Activated T-cell treated with anti-CD3 and anti-CD28 coated beads, Interleukin-2, amount 50 U/mL, for 72 hours (primary cell): ENCODE results near the gene CISTR. TPM values are rescaled to one million over a fixed set of nuclear protein-coding genes. Genes with fewer than 3 reads are reported as not detected.
A peak's percentile ranks its signal among the peaks of the same experiment; 100 is the strongest.
"Not testable (repeated sequence)": the region's sequence is repeated elsewhere in the genome, so short reads cannot be mapped to it uniquely, and the experiment has no call there.

Experiments used
- ATAC-seq, 2 donors: fragments of 150-1000 bp; cut with Tn5 transposase; replicated peaks in 1 of 2; 2 replicates each; pipeline ENCODE4 v1.10.0; 2021; ENCODE audit warnings: moderate library complexity in 2 of 2, mild to moderate bottlenecking in 1 of 2
- DNase-seq, 2 donors: peaks; one replicate each; pipeline ENCODE4 v3.0.0; 2021 to 2022; ENCODE audit warnings: mixed read lengths in 1 of 2
- H3K27ac Mint-ChIP-seq: one replicate; pipeline ENCODE4 v1.8.0; 2022; ENCODE audit warnings: mild to moderate bottlenecking, moderate library complexity, mixed read lengths
- H3K27me3 Mint-ChIP-seq: one replicate; pipeline ENCODE4 v1.8.0; 2022; ENCODE audit warnings: low read depth, mixed read lengths
- H3K36me3 Mint-ChIP-seq, 2 donors: one replicate each; pipeline ENCODE4 v1.8.0; 2022; ENCODE audit warnings: mixed read lengths in 2 of 2, mild to moderate bottlenecking in 1 of 2; ENCODE audit not compliant: insufficient read depth in 2 of 2
- H3K4me1 Mint-ChIP-seq: one replicate; pipeline ENCODE4 v1.8.0; 2022; ENCODE audit warnings: low read depth, mixed read lengths
- H3K4me3 Mint-ChIP-seq, 2 donors: one replicate each; pipeline ENCODE4 v1.8.0; 2022; ENCODE audit warnings: mild to moderate bottlenecking in 2 of 2, mixed read lengths in 2 of 2, moderate library complexity in 2 of 2
- H3K9me3 Mint-ChIP-seq, 2 donors: one replicate each; pipeline ENCODE4 v1.8.0; 2022; ENCODE audit warnings: mixed read lengths in 2 of 2
- total RNA-seq, 2 donors: library from RNA; stranded (reverse); gene quantifications; one replicate each; pipeline ENCODE4 v1.2.3, GENCODE V29; 2022

The CISTR gene
- not detected for total RNA-seq

GRCh38 chr12:53751336-53752191 lies at the start of gene CISTR:
TSS of gene CISTR (minus strand) at chr12:53751979.
- H3K4me3 Mint-ChIP-seq, result no peak within 1 kb of the TSS
- H3K27ac Mint-ChIP-seq, result no peak within 1 kb of the TSS
- H3K9me3 Mint-ChIP-seq, result no peaks in the 10 kb centered on the region
- H3K36me3 Mint-ChIP-seq, result no peaks in the 10 kb centered on the region
- DNase-seq (peak; percentile 38 to 42), ATAC-seq (peak; percentile 49 to 54)
- H3K27me3 Mint-ChIP-seq, result peaks cover 10% of the 10 kb centered on the region
- H3K4me1 Mint-ChIP-seq, result peaks cover 17% of the 10 kb centered on the region

- Mint-ChIP-seq H3K36me3 (no peaks in the 10 kb centered on the region), H3K27ac (no peak overlapping the region), H3K4me1 (no peaks in the 10 kb centered on the region), H3K9me3 (no peaks in the 10 kb centered on the region), H3K4me3 (no peak overlapping the region), H3K27me3 (peaks cover 49% of the 10 kb centered on the region)
- no peak for DNase-seq
- ATAC-seq, result no peak
Measured at GRCh38 chr12:53798575-53798974, 46.8 kb upstream of the CISTR start.

- no peak overlapping the region for H3K4me3 Mint-ChIP-seq
- peaks cover 30% of the 10 kb centered on the region for H3K27me3 Mint-ChIP-seq
- no peaks in the 10 kb centered on the region for H3K4me1 Mint-ChIP-seq
- H3K27ac Mint-ChIP-seq, result no peak overlapping the region
- no peak for DNase-seq
- ATAC-seq, result no peak
- no peaks in the 10 kb centered on the region for H3K36me3 Mint-ChIP-seq
- H3K9me3 Mint-ChIP-seq, result no peaks in the 10 kb centered on the region
Measured at GRCh38 chr12:53795927-53796326, 44.1 kb upstream of the CISTR start.

GRCh38 chr12:53793221-53793620 lies 41.4 kb upstream of the CISTR start:
- H3K4me3 Mint-ChIP-seq, result no peak overlapping the region
- H3K27ac Mint-ChIP-seq, result no peak overlapping the region
- H3K4me1 Mint-ChIP-seq, result no peaks in the 10 kb centered on the region
- H3K36me3 Mint-ChIP-seq, result no peaks in the 10 kb centered on the region
- no peaks in the 10 kb centered on the region for H3K9me3 Mint-ChIP-seq
- DNase-seq (no peak), ATAC-seq (no peak)
- H3K27me3 Mint-ChIP-seq, result peaks cover 15% of the 10 kb centered on the region

- Mint-ChIP-seq H3K27ac (no peak overlapping the region), H3K9me3 (no peaks in the 10 kb centered on the region), H3K4me1 (no peaks in the 10 kb centered on the region), H3K36me3 (no peaks in the 10 kb centered on the region), H3K27me3 (peaks cover 2% of the 10 kb centered on the region), H3K4me3 (no peak overlapping the region)
- ATAC-seq (no peak), DNase-seq (peak; percentile 8 to 20)
Measured at GRCh38 chr12:53791735-53792326, 40.1 kb upstream of the CISTR start.

- Mint-ChIP-seq H3K36me3 (no peaks in the 10 kb centered on the region), H3K4me3 (no peak overlapping the region), H3K9me3 (no peaks in the 10 kb centered on the region), H3K4me1 (no peaks in the 10 kb centered on the region), H3K27ac (no peak overlapping the region), H3K27me3 (peaks cover 15% of the 10 kb centered on the region)
- ATAC-seq (no peak), DNase-seq (no peak)
Measured at GRCh38 chr12:53789570-53789969, 37.8 kb upstream of the CISTR start.

- peaks cover 17% of the 10 kb centered on the region for H3K27me3 Mint-ChIP-seq
- H3K4me3 Mint-ChIP-seq, result no peak overlapping the region
- H3K36me3 Mint-ChIP-seq, result no peaks in the 10 kb centered on the region
- no peak for DNase-seq
- H3K27ac Mint-ChIP-seq, result no peak overlapping the region
- ATAC-seq, result no peak
- no peaks in the 10 kb centered on the region for H3K9me3 Mint-ChIP-seq
- H3K4me1 Mint-ChIP-seq, result no peaks in the 10 kb centered on the region
Measured at GRCh38 chr12:53788892-53789291, 37.1 kb upstream of the CISTR start.

- Mint-ChIP-seq H3K4me3 (no peak overlapping the region), H3K27ac (no peak overlapping the region), H3K27me3 (peaks cover 34% of the 10 kb centered on the region), H3K9me3 (no peaks in the 10 kb centered on the region), H3K36me3 (no peaks in the 10 kb centered on the region), H3K4me1 (no peaks in the 10 kb centered on the region)
- DNase-seq, result no peak
- no peak for ATAC-seq
Measured at GRCh38 chr12:53786411-53786810, 34.6 kb upstream of the CISTR start.

DNA sequence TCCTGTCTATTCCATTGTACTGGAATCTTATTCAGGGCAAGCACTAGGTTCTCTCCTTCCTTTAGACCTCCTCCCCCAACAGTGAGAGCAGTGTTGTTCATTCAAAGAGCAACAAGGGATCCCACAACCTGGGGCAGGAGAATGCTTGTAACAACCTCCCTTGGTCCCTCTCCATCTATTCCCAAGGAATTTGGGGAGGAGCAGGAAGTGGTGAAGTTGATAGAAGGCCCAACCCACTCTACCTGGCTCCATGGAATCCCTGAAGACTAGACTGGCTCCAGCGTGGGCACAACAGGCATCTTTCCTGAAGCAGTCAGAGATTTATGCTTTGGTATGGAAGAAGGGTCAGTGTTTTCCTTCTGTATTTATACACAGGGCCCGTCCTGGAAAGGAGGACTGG lies 33.4 kb upstream of the CISTR start:
- Mint-ChIP-seq H3K9me3 (no peaks in the 10 kb centered on the region), H3K36me3 (no peaks in the 10 kb centered on the region), H3K4me3 (no peak overlapping the region), H3K27me3 (peaks cover 46% of the 10 kb centered on the region), H3K27ac (no peak overlapping the region), H3K4me1 (no peaks in the 10 kb centered on the region)
- no peak for ATAC-seq
- DNase-seq, result no peak

DNA sequence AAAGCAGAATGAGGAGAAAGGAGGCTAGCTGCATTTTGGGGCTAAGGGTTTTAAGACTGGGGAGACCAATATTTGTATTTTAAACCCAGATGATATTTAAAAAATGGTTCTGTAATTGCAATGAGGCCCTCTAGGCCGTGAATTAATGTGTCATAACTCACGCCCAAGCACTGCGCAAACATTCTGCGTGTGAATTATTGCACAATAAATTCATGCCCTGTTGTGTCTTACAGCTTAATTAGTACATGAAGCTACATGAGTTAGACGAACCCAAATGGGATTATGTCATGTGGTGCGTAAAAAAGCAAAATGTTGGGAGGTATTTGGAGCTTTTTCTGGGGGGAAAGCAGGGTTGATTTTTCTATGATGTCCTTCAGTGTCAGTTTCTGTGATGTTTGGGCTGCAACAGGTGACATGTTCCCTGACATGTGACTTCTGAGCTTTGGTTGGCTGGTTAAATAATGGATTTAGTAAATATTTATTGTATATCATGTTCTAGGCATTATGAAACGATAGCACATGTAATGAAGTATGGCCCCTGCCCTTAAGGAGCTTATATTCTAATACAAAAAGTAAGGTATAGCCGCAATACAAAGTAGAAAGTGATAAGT lies 30.4 kb upstream of the CISTR start:
- H3K27me3 Mint-ChIP-seq, result peaks cover 51% of the 10 kb centered on the region
- ATAC-seq, result no peak
- H3K36me3 Mint-ChIP-seq, result no peaks in the 10 kb centered on the region

GRCh38 chr12:53781228-53781801 lies 29.5 kb upstream of the CISTR start:
- no peaks in the 10 kb centered on the region for H3K9me3 Mint-ChIP-seq
- H3K27ac Mint-ChIP-seq, result no peak overlapping the region
- DNase-seq (no peak), ATAC-seq (no peak)
- H3K36me3 Mint-ChIP-seq, result no peaks in the 10 kb centered on the region
- H3K4me3 Mint-ChIP-seq, result no peak overlapping the region
- H3K4me1 Mint-ChIP-seq, result no peaks in the 10 kb centered on the region
- H3K27me3 Mint-ChIP-seq, result peaks cover 55% of the 10 kb centered on the region

More for the DNA sequence above, 30.4 kb upstream of the CISTR start:
- Mint-ChIP-seq H3K4me3 (no peak overlapping the region), H3K4me1 (no peaks in the 10 kb centered on the region), H3K9me3 (no peaks in the 10 kb centered on the region), H3K27ac (no peak overlapping the region)
- DNase-seq, result no peak

DNA sequence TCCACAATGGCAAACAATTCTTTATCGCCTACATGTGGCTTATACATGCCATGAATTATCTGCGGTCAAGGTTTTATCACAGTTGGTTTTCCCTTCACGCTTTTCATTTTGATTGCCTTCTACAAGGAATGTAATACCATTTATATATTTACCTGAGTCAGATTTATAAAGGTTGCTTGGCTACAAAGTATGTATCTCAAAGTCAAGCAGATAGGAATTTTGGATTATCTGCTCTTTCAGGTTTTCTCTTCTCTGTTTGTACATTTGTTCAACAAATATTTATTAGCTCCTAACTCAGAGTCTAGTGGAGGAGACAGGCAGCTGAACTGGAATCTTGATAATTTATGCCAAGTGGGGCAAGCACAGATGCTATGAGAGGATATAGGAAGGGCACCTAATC lies 28.5 kb upstream of the CISTR start:
- no peak overlapping the region for H3K4me3 Mint-ChIP-seq
- no peak for ATAC-seq
- H3K9me3 Mint-ChIP-seq, result no peaks in the 10 kb centered on the region
- no peaks in the 10 kb centered on the region for H3K4me1 Mint-ChIP-seq
- peaks cover 56% of the 10 kb centered on the region for H3K27me3 Mint-ChIP-seq
- no peaks in the 10 kb centered on the region for H3K36me3 Mint-ChIP-seq
- DNase-seq, result no peak
- no peak overlapping the region for H3K27ac Mint-ChIP-seq

- peaks cover 54% of the 10 kb centered on the region for H3K27me3 Mint-ChIP-seq
- not testable (repeated sequence) for H3K4me3 Mint-ChIP-seq, H3K9me3 Mint-ChIP-seq, DNase-seq, ATAC-seq, H3K4me1 Mint-ChIP-seq, H3K36me3 Mint-ChIP-seq, H3K27ac Mint-ChIP-seq
Measured at GRCh38 chr12:53779679-53780078, 27.9 kb upstream of the CISTR start.
